Right atrium auricular region (tissue), 2 donors: ENCODE measurements around the gene ADGRA1. TPM values are rescaled to one million over a fixed set of nuclear protein-coding genes. Genes with fewer than 3 reads are reported as not detected.

Experiments
- DNase-seq: peaks from one replicate; pipeline ENCODE4 v3.0.0-alpha.2; 2019; ENCODE audit warnings: low spot score
- H3K27ac ChIP-seq, 2 donors: fragments of 200-600 bp; sonication (generic); 1 replicate in 1 of 2; 2 replicates in 1 of 2; pipeline ENCODE4 v1.5.1; 2016 to 2019
- H3K27me3 ChIP-seq, 2 donors: fragments of 200-600 bp; sonication (generic); one replicate each; pipeline versions ENCODE4 v1.5.1 to v1.6.0; 2017 to 2019
- H3K36me3 ChIP-seq: fragments of 200-600 bp; sonication (generic); one replicate; pipeline ENCODE4 v1.5.1; 2016
- H3K4me1 ChIP-seq, 2 donors: fragments of 200-600 bp; sonication (generic); one replicate each; pipeline versions ENCODE4 v1.5.1 to v1.6.0; 2017 to 2019
- H3K4me3 ChIP-seq, 2 donors: fragments of 200-600 bp; sonication (generic); 1 replicate in 1 of 2; 2 replicates in 1 of 2; pipeline ENCODE4 v1.5.1; 2017 to 2019; ENCODE audit warnings: mild to moderate bottlenecking in 1 of 2, moderate library complexity in 1 of 2
- H3K9me3 ChIP-seq, 2 donors: fragments of 200-600 bp; sonication (generic); one replicate each; pipeline ENCODE4 v1.5.1; 2019
- CTCF ChIP-seq, 2 donors: fragments of 200-600 bp; sonication (generic); IDR thresholded peaks; one replicate each; pipeline ENCODE4 v1.5.1; 2019; ENCODE audit warnings: antibody characterized with exemption in 2 of 2
- total RNA-seq, 2 donors: library from RNA; depleted of rRNA; stranded (reverse); fragments of >200 nt; gene quantifications; one replicate each; pipeline ENCODE4 v1.1.0, GENCODE V29; 2016

Gene ADGRA1
- total RNA-seq, 2 donors from 2014 or later: 0.11 to 0.51 TPM

- no peak overlapping the region for H3K27ac ChIP-seq
- no peaks in the 10 kb centered on the region for H3K27me3 ChIP-seq
- no peaks in the 10 kb centered on the region for H3K36me3 ChIP-seq
- H3K4me1 ChIP-seq: no peaks in the 10 kb centered on the region
- TF ChIP-seq CTCF (IDR thresholded peaks at IDR 0.05): no peak
- no peak for DNase-seq
- no peaks in the 10 kb centered on the region for H3K9me3 ChIP-seq
- no peak overlapping the region for H3K4me3 ChIP-seq
Measured at GRCh38 chr10:133045556-133046389, 42.0 kb upstream of the ADGRA1 start.

- no peaks in the 10 kb centered on the region for H3K9me3 ChIP-seq
- no peaks in the 10 kb centered on the region for H3K27me3 ChIP-seq
- no peak overlapping the region for H3K27ac ChIP-seq
- no peaks in the 10 kb centered on the region for H3K4me1 ChIP-seq
- no peak for DNase-seq
- H3K4me3 ChIP-seq: no peak overlapping the region
- no peak for TF ChIP-seq CTCF (IDR thresholded peaks at IDR 0.05)
- H3K36me3 ChIP-seq: no peaks in the 10 kb centered on the region
Measured at GRCh38 chr10:133046390-133046765, 41.3 kb upstream of the ADGRA1 start.

GRCh38 chr10:133047526-133048123 lies 40.1 kb upstream of the ADGRA1 start:
- Histone ChIP-seq H3K4me3 (no peak overlapping the region), H3K27me3 (no peaks in the 10 kb centered on the region), H3K4me1 (no peaks in the 10 kb centered on the region), H3K9me3 (no peaks in the 10 kb centered on the region), H3K27ac (no peak overlapping the region), H3K36me3 (no peaks in the 10 kb centered on the region)
- DNase-seq: no peak
- no peak for TF ChIP-seq CTCF (IDR thresholded peaks at IDR 0.05)

GRCh38 chr10:133048266-133048665 lies 39.5 kb upstream of the ADGRA1 start:
- no peaks in the 10 kb centered on the region for H3K9me3 ChIP-seq
- no peak overlapping the region for H3K4me3 ChIP-seq
- DNase-seq: no peak
- no peak for TF ChIP-seq CTCF (IDR thresholded peaks at IDR 0.05)
- H3K4me1 ChIP-seq: no peaks in the 10 kb centered on the region
- no peaks in the 10 kb centered on the region for H3K27me3 ChIP-seq
- no peaks in the 10 kb centered on the region for H3K36me3 ChIP-seq
- H3K27ac ChIP-seq: no peak overlapping the region

GRCh38 chr10:133048926-133049325 lies 38.8 kb upstream of the ADGRA1 start:
- H3K4me3 ChIP-seq: no peak overlapping the region
- H3K9me3 ChIP-seq: no peaks in the 10 kb centered on the region
- no peak for TF ChIP-seq CTCF (IDR thresholded peaks at IDR 0.05)
- no peak for DNase-seq
- no peaks in the 10 kb centered on the region for H3K27me3 ChIP-seq
- no peaks in the 10 kb centered on the region for H3K36me3 ChIP-seq
- H3K27ac ChIP-seq: no peak overlapping the region
- H3K4me1 ChIP-seq: no peaks in the 10 kb centered on the region
